IgD-negative memory B cell (primary cell): Measurements from ENCODE around the gene ALDH1L1. TPM values are rescaled to one million over a fixed set of nuclear protein-coding genes. Genes with fewer than 3 reads are reported as not detected.
A peak's percentile ranks its signal among the peaks of the same experiment; 100 is the strongest.
"Not testable (repeated sequence)": the region's sequence is repeated elsewhere in the genome, so short reads cannot be mapped to it uniquely, and the experiment has no call there.

Experiments
- H3K27ac Mint-ChIP-seq, 3 donors: one replicate each; pipeline ENCODE4 v1.8.0; 2020 to 2022; ENCODE audit warnings: mild to moderate bottlenecking in 3 of 3, mixed read lengths in 3 of 3, moderate library complexity in 1 of 3
- H3K27me3 Mint-ChIP-seq: one replicate; pipeline ENCODE4 v1.8.0; 2021; ENCODE audit warnings: mixed read lengths
- H3K36me3 Mint-ChIP-seq: one replicate; pipeline ENCODE4 v1.8.0; 2020; ENCODE audit warnings: mild to moderate bottlenecking, mixed read lengths
- H3K4me1 Mint-ChIP-seq, 3 donors: one replicate each; pipeline ENCODE4 v1.8.0; 2020 to 2022; ENCODE audit warnings: mixed read lengths in 3 of 3, mild to moderate bottlenecking in 1 of 3
- H3K4me3 Mint-ChIP-seq, 4 donors: one replicate each; pipeline ENCODE4 v1.8.0; 2020 to 2022; ENCODE audit warnings: mild to moderate bottlenecking in 4 of 4, mixed read lengths in 4 of 4, moderate library complexity in 3 of 4
- H3K9me3 Mint-ChIP-seq, 3 donors: one replicate each; pipeline ENCODE4 v1.8.0; 2020 to 2021; ENCODE audit warnings: mixed read lengths in 3 of 3, mild to moderate bottlenecking in 1 of 3
- polyA plus RNA-seq: library from polyadenylated mRNA; unstranded; fragments of 300-500 nt; fragmentation: Illumina TruSeq; gene quantifications from one replicate; pipeline ENCODE4 v1.2.3, GENCODE V29; 2021

ALDH1L1 gene
- polyA plus RNA-seq, 1 donor from 2014 or later: not detected

GRCh38 chr3:126070146-126070545 lies 110.2 kb downstream of the ALDH1L1 start:
- Mint-ChIP-seq H3K4me3 (no peak overlapping the region), H3K4me1 (peaks cover 0 to 1% (median 0%) of the 10 kb centered on the region in 3 donors)

GRCh38 chr3:126067959-126068358 lies 112.4 kb downstream of the ALDH1L1 start:
- peaks cover 24% of the 10 kb centered on the region for H3K36me3 Mint-ChIP-seq
- H3K27me3 Mint-ChIP-seq: no peaks in the 10 kb centered on the region
- H3K4me1 Mint-ChIP-seq: peaks cover 4 to 10% (median 6%) of the 10 kb centered on the region in 3 donors
- H3K27ac Mint-ChIP-seq: no peak overlapping the region
- H3K4me3 Mint-ChIP-seq: no peak overlapping the region
- peaks cover 2 to 5% (median 5%) of the 10 kb centered on the region in 3 donors for H3K9me3 Mint-ChIP-seq

More at GRCh38 chr3:126070146-126070545, 110.2 kb downstream of the ALDH1L1 start:
- no peak overlapping the region for H3K27ac Mint-ChIP-seq
- no peaks in the 10 kb centered on the region for H3K27me3 Mint-ChIP-seq
- peaks cover 3 to 7% (median 5%) of the 10 kb centered on the region in 3 donors for H3K9me3 Mint-ChIP-seq
- peaks cover 31% of the 10 kb centered on the region for H3K36me3 Mint-ChIP-seq

GRCh38 chr3:126066676-126067075 lies 113.7 kb downstream of the ALDH1L1 start:
- H3K9me3 Mint-ChIP-seq, H3K4me3 Mint-ChIP-seq, H3K4me1 Mint-ChIP-seq, H3K27me3 Mint-ChIP-seq: not testable (repeated sequence)
- Mint-ChIP-seq H3K36me3 (peaks cover 16% of the 10 kb centered on the region), H3K27ac (peak overlapping the region in 1 of 3 donors; percentile 53)

GRCh38 chr3:126065876-126066275 lies 114.5 kb downstream of the ALDH1L1 start:
- Mint-ChIP-seq H3K4me1 (peaks cover 4 to 10% (median 6%) of the 10 kb centered on the region in 3 donors), H3K4me3 (no peak overlapping the region), H3K27me3 (no peaks in the 10 kb centered on the region), H3K9me3 (no peaks in the 10 kb centered on the region), H3K27ac (no peak overlapping the region), H3K36me3 (peaks cover 19% of the 10 kb centered on the region)

- H3K9me3 Mint-ChIP-seq: no peaks in the 10 kb centered on the region
- no peak overlapping the region for H3K4me3 Mint-ChIP-seq
- peak overlapping the region in 1 of 3 donors; percentile 50 for H3K27ac Mint-ChIP-seq
Observed at GRCh38 chr3:126064627-126065258, 115.6 kb downstream of the ALDH1L1 start.

GRCh38 chr3:126063358-126063965 lies 116.9 kb downstream of the ALDH1L1 start:
- Mint-ChIP-seq H3K27ac (no peak overlapping the region), H3K4me3 (no peak overlapping the region), H3K4me1 (peaks cover 5 to 10% (median 6%) of the 10 kb centered on the region in 3 donors), H3K36me3 (peaks cover 15% of the 10 kb centered on the region), H3K27me3 (no peaks in the 10 kb centered on the region), H3K9me3 (no peaks in the 10 kb centered on the region)

More at GRCh38 chr3:126064627-126065258, 115.6 kb downstream of the ALDH1L1 start:
- Mint-ChIP-seq H3K27me3 (no peaks in the 10 kb centered on the region), H3K36me3 (peaks cover 19% of the 10 kb centered on the region), H3K4me1 (peaks cover 4 to 10% (median 6%) of the 10 kb centered on the region in 3 donors)

GRCh38 chr3:126061301-126062032 lies 118.9 kb downstream of the ALDH1L1 start:
- Mint-ChIP-seq H3K27ac (peak overlapping the region in 1 of 3 donors; percentile 72), H3K9me3 (no peaks in the 10 kb centered on the region), H3K4me1 (peaks cover 6 to 10% (median 7%) of the 10 kb centered on the region in 3 donors), H3K27me3 (no peaks in the 10 kb centered on the region), H3K4me3 (no peak overlapping the region), H3K36me3 (peaks cover 8% of the 10 kb centered on the region)

- no peaks in the 10 kb centered on the region for H3K27me3 Mint-ChIP-seq
- no peak overlapping the region for H3K4me3 Mint-ChIP-seq
- peaks cover 6 to 10% (median 7%) of the 10 kb centered on the region in 3 donors for H3K4me1 Mint-ChIP-seq
- H3K27ac Mint-ChIP-seq: no peak overlapping the region
- peaks cover 4% of the 10 kb centered on the region for H3K36me3 Mint-ChIP-seq
- H3K9me3 Mint-ChIP-seq: no peaks in the 10 kb centered on the region
Observed at GRCh38 chr3:126060613-126061145, 119.7 kb downstream of the ALDH1L1 start.

- peaks cover 3% of the 10 kb centered on the region for H3K36me3 Mint-ChIP-seq
- H3K27ac Mint-ChIP-seq: no peak overlapping the region
- no peak overlapping the region for H3K4me3 Mint-ChIP-seq
- H3K27me3 Mint-ChIP-seq: no peaks in the 10 kb centered on the region
- H3K9me3 Mint-ChIP-seq: no peaks in the 10 kb centered on the region
- H3K4me1 Mint-ChIP-seq: peaks cover 5 to 11% (median 5%) of the 10 kb centered on the region in 3 donors
Observed at GRCh38 chr3:126058666-126059065, 121.7 kb downstream of the ALDH1L1 start.

GRCh38 chr3:126057936-126058335 lies 122.5 kb downstream of the ALDH1L1 start:
- H3K27ac Mint-ChIP-seq: no peak overlapping the region

GRCh38 chr3:126057501-126057819 lies 122.9 kb downstream of the ALDH1L1 start:
- H3K27ac Mint-ChIP-seq: no peak overlapping the region
- H3K9me3 Mint-ChIP-seq: no peaks in the 10 kb centered on the region
- peaks cover 3% of the 10 kb centered on the region for H3K36me3 Mint-ChIP-seq
- H3K4me1 Mint-ChIP-seq: peaks cover 10 to 19% (median 16%) of the 10 kb centered on the region in 3 donors
- H3K27me3 Mint-ChIP-seq: no peaks in the 10 kb centered on the region
- H3K4me3 Mint-ChIP-seq: no peak overlapping the region

More at GRCh38 chr3:126057936-126058335, 122.5 kb downstream of the ALDH1L1 start:
- H3K4me1 Mint-ChIP-seq: peaks cover 5 to 14% (median 11%) of the 10 kb centered on the region in 3 donors
- H3K4me3 Mint-ChIP-seq: peak overlapping the region in 1 of 4 donors; percentile 45
- no peaks in the 10 kb centered on the region for H3K27me3 Mint-ChIP-seq
- peaks cover 3% of the 10 kb centered on the region for H3K36me3 Mint-ChIP-seq
- H3K9me3 Mint-ChIP-seq: no peaks in the 10 kb centered on the region

GRCh38 chr3:126056681-126057500 lies 123.5 kb downstream of the ALDH1L1 start:
- Mint-ChIP-seq H3K4me3 (no peak overlapping the region), H3K4me1 (peaks cover 14 to 24% (median 17%) of the 10 kb centered on the region in 3 donors), H3K27me3 (no peaks in the 10 kb centered on the region), H3K9me3 (no peaks in the 10 kb centered on the region), H3K27ac (no peak overlapping the region), H3K36me3 (peaks cover 3% of the 10 kb centered on the region)

GRCh38 chr3:126056088-126056487 lies 124.3 kb downstream of the ALDH1L1 start:
- Mint-ChIP-seq H3K4me3 (no peak overlapping the region), H3K27ac (no peak overlapping the region), H3K36me3 (peaks cover 2% of the 10 kb centered on the region), H3K4me1 (peaks cover 14 to 24% (median 17%) of the 10 kb centered on the region in 3 donors), H3K27me3 (no peaks in the 10 kb centered on the region), H3K9me3 (no peaks in the 10 kb centered on the region)

GRCh38 chr3:126054870-126055269 lies 125.5 kb downstream of the ALDH1L1 start:
- Mint-ChIP-seq H3K36me3 (peaks cover 6% of the 10 kb centered on the region), H3K27me3 (no peaks in the 10 kb centered on the region), H3K4me1 (peaks cover 14 to 24% (median 17%) of the 10 kb centered on the region in 3 donors), H3K9me3 (no peaks in the 10 kb centered on the region), H3K27ac (no peak overlapping the region), H3K4me3 (no peak overlapping the region)
